NB4 (cell line): Measurements from ENCODE around the gene DUOXA2.

Experiments used
- DNase-seq: peaks from one replicate; pipeline ENCODE4 v3.0.0; 2010; ENCODE audit warnings: low read depth
- H3K4me3 ChIP-seq: one replicate; pipeline ENCODE4 v1.5.1; 2011; ENCODE audit warnings: mild to moderate bottlenecking, low read depth, low read length, moderate library complexity
- MAX ChIP-seq: IDR thresholded peaks from 2 replicates; pipeline ENCODE4 v1.6.1; 2011; ENCODE audit warnings: low read depth, low read length
- MYC ChIP-seq: IDR thresholded peaks from 2 replicates; pipeline ENCODE4 v1.6.1; 2011; ENCODE audit warnings: low read depth, low read length
- POLR2A ChIP-seq: IDR thresholded peaks from 2 replicates; pipeline ENCODE4 v1.6.1; 2011; ENCODE audit warnings: mild to moderate bottlenecking; ENCODE audit not compliant: insufficient read length; ENCODE audit errors: extremely low read depth
- TF ChIP-seq, protein P1 (sequence below): IDR thresholded peaks from one replicate; pipeline ENCODE4 v1.5.1; 2012; ENCODE audit warnings: low read depth, low read length

The DUOXA2 gene

DNA sequence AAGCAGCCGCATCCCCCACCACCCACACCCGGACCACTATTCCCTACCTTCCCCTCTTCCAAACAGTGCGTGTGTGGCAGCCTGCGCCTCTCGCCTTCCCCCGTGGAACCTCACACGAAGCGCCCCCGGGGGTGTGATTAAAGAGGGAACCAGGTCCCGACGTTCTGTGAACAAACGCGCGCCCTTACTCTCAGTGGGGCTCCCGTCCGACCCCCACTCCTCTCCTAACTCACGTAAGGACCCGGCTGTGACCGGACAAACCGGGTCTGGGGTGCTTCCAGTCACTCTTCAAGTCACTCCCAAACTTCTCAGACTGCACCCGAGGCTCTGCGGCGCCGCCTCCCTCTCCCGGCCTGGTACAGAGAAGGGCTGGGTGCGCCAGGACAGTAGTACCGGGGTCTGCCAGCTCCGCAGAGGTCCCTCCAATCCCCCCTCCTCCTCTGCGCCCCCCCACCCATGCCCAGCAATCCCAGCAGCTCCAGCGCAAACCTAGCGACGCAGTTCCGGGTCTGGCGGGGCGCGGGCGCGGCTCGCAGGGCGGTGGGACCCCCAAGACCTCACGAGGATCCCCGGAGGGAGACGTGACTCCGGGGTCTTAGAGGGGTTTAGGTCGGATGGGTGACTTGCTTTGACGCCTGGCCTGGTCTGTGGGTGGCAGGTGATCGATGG lies 15.0 kb downstream of the DUOXA2 start:
- no peak overlapping the region for H3K4me3 ChIP-seq
- no peak for DNase-seq
- no peak for TF ChIP-seq MAX

- DNase-seq, result no peak
- TF ChIP-seq, protein P1, sequence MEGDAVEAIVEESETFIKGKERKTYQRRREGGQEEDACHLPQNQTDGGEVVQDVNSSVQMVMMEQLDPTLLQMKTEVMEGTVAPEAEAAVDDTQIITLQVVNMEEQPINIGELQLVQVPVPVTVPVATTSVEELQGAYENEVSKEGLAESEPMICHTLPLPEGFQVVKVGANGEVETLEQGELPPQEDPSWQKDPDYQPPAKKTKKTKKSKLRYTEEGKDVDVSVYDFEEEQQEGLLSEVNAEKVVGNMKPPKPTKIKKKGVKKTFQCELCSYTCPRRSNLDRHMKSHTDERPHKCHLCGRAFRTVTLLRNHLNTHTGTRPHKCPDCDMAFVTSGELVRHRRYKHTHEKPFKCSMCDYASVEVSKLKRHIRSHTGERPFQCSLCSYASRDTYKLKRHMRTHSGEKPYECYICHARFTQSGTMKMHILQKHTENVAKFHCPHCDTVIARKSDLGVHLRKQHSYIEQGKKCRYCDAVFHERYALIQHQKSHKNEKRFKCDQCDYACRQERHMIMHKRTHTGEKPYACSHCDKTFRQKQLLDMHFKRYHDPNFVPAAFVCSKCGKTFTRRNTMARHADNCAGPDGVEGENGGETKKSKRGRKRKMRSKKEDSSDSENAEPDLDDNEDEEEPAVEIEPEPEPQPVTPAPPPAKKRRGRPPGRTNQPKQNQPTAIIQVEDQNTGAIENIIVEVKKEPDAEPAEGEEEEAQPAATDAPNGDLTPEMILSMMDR, result no peak
- TF ChIP-seq MYC (no peak), POLR2A (no peak), MAX (no peak)
- no peak within 1 kb of the TSS for H3K4me3 ChIP-seq
Measured at GRCh38 chr15:45129651-45130129, 15.6 kb downstream of the DUOXA2 start, which contains the start of the genes DUOX1 and DUOXA1. Gene DUOX1, plus strand, starts transcription at chr15:45129994. Its CDS starts 1,973 bp downstream, at chr15:45131967. Gene DUOXA1, minus strand, starts transcription at chr15:45129879. Its CDS starts 6,865 bp downstream, at chr15:45123014.

- no peak overlapping the region for H3K4me3 ChIP-seq
- no peak for DNase-seq
- TF ChIP-seq POLR2A (no peak), MAX (no peak), MYC (no peak)
- TF ChIP-seq, protein P1, result no peak
Measured at GRCh38 chr15:45130291-45131000, 16.3 kb downstream of the DUOXA2 start.

DNA sequence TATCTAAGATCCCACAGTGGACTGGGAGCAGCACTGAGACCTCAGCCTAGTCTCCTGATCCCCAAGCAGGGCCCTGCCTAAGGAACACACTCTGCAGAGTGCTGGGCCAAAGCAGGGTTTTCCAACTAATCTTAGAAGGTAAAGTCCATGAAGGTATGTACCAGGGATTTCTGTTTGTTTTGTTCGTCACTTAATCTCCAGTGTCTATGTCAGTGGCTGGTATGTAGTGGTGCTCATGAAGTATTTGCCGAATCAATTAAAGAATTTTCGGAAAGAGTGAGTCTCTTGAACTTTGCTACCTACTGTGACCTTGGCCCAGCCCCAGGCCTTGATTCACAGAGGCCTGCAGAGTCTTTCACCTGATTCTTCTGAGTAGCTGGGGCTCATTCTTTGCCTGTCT lies 17.4 kb downstream of the DUOXA2 start:
- TF ChIP-seq, protein P1, result no peak
- TF ChIP-seq POLR2A (no peak), MAX (no peak), MYC (no peak)
- DNase-seq, result no peak
- no peak overlapping the region for H3K4me3 ChIP-seq

DNA sequence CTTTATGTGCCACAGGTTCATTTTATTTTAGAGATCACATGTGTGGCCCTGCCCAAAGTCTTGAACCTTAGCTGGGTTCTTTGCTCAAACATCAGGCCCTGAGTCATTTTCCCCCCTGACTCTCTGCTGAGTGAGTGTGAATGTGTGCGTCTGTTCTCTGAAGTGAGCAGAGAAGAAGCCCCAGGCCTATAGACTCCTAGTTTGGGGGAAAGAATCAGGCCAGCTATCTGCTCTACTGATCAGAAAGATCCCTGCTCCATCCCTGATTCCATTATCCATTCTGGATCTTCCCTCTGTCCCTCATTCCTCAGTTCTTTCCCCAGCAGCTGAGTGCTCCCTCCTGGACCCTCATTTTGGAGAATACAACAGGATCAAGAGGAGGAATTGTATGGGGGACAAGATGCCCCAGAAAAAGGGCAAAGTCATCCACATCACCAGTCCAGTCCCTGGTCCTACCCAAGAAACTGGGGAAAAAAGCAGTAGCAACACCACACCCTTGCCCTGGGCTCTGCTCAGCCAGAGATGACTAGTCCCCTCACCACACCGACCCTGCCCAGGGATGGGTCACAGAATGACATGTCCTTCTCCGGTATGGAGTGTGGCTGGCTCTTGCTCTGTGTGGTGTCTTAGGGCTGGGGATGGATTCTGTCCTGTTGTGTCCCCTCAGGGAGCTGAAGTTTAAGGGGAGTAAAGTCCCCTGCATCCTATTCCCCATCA lies 18.9 kb downstream of the DUOXA2 start:
- no peak overlapping the region for H3K4me3 ChIP-seq
- TF ChIP-seq, protein P1, result no peak
- TF ChIP-seq MAX (no peak), MYC (no peak), POLR2A (no peak)
- DNase-seq, result no peak

GRCh38 chr15:45133561-45133920 lies 19.4 kb downstream of the DUOXA2 start:
- no peak for DNase-seq
- no peak overlapping the region for H3K4me3 ChIP-seq
- TF ChIP-seq POLR2A (no peak), MAX (no peak), MYC (no peak)
- TF ChIP-seq, protein P1, result no peak
